Spleen (tissue), 11 donors: ENCODE results near the gene TBC1D22B. TPM values are rescaled to one million over a fixed set of nuclear protein-coding genes. Genes with fewer than 3 reads are reported as not detected.

Experiments
- DNase-seq: peaks from one replicate; pipeline ENCODE4 v3.0.0-alpha.2; 2020
- H3K27ac ChIP-seq, 8 donors: fragments of 200-600 bp; sonication (generic) in 7 of 8; 1 replicate in 4 of 8; 2 replicates in 4 of 8; pipeline versions ENCODE4 v1.5.0 to v1.8.0; 2016 to 2021; ENCODE audit warnings: inconsistent platforms in 4 of 8, mild to moderate bottlenecking in 4 of 8, moderate library complexity in 1 of 8
- H3K27me3 ChIP-seq, 7 donors: fragments of 200-600 bp; sonication (generic) in 6 of 7; replicated peaks in 1 of 7; 1 replicate in 4 of 7; 2 replicates in 3 of 7; pipeline versions ENCODE4 v1.5.0 to v1.8.0; 2016 to 2021; ENCODE audit warnings: inconsistent platforms in 3 of 7, mild to moderate bottlenecking in 1 of 7
- H3K36me3 ChIP-seq, 6 donors: fragments of 200-600 bp; sonication (generic) in 5 of 6; 1 replicate in 4 of 6; 2 replicates in 2 of 6; pipeline versions ENCODE4 v1.5.0 to v1.8.0; 2016 to 2021; ENCODE audit warnings: inconsistent platforms in 2 of 6
- H3K4me1 ChIP-seq, 6 donors: fragments of 200-600 bp; sonication (generic) in 5 of 6; 1 replicate in 3 of 6; 2 replicates in 3 of 6; pipeline versions ENCODE4 v1.5.0 to v1.8.0; 2016 to 2021; ENCODE audit warnings: inconsistent platforms in 3 of 6
- H3K4me3 ChIP-seq, 8 donors: fragments of 200-600 bp; sonication (generic) in 7 of 8; 1 replicate in 4 of 8; 2 replicates in 4 of 8; pipeline versions ENCODE4 v1.5.0 to v1.8.0; 2016 to 2021; ENCODE audit warnings: inconsistent platforms in 4 of 8, mild to moderate bottlenecking in 4 of 8, moderate library complexity in 2 of 8
- H3K9me3 ChIP-seq, 8 donors: fragments of 200-600 bp; sonication (generic) in 7 of 8; 1 replicate in 4 of 8; 2 replicates in 4 of 8; pipeline versions ENCODE4 v1.5.0 to v1.8.0; 2016 to 2021; ENCODE audit warnings: inconsistent platforms in 4 of 8
- POLR2A ChIP-seq, 3 donors: fragments of 450-650 bp; IDR thresholded peaks; one replicate each; pipeline ENCODE4 v1.5.1; 2017; ENCODE audit warnings: antibody characterized with exemption in 3 of 3, mild to moderate bottlenecking in 1 of 3
- POLR2AphosphoS5 ChIP-seq, 3 donors: sonication (generic); formaldehyde crosslinking; IDR thresholded peaks; one replicate each; pipeline ENCODE4 v1.5.1; 2017; ENCODE audit warnings: antibody characterized with exemption in 3 of 3
- WGBS, 5 donors: extraction: QIAGEN DNeasy Blood & Tissue Kit in 3 of 5; methylation state at CpG; one replicate each; pipeline versions ENCODE4 v1.1.5 to v1.1.7; 2013 to 2018; 5-methylcytosine and 5-hydroxymethylcytosine counted together
- intact Hi-C: fragments of 100-400 bp; cut with DNase I; formaldehyde crosslinking; loops from one replicate; pipeline ENCODE4 v1.15.0; 2023; ENCODE audit warnings: low total_unique reads
- polyA plus RNA-seq, 3 donors: library from polyadenylated mRNA; stranded (reverse); fragments of 200-250 nt; gene quantifications; one replicate each; pipeline ENCODE4 v1.2.1, GENCODE V29; 2013
- small RNA-seq, 4 donors: library from RNA; depleted of rRNA; stranded (forward); fragments of <200 nt; gene quantifications; one replicate each; pipeline ENCODE3, GENCODE V24; 2016
- total RNA-seq, 7 donors: library from RNA; depleted of rRNA in 3 of 7; stranded (reverse); fragments of >200 nt in 3 of 7; fragmentation: NEBNext Ultra II Directional in 4 of 7; extraction: Animal tissue kit (Norgen Biotek cat#: 25700) in 4 of 7; gene quantifications; one replicate each; pipeline versions ENCODE4 v1.1.0 to v1.2.1, GENCODE V29; 2016 to 2021
- TF ChIP-seq, protein P1 (sequence below), 11 experiments: fragments of 200-600 bp in 7 of 11; fragments of 450-650 bp in 4 of 11; sonication (generic) in 4 of 11; IDR thresholded peaks in 8 of 11; conservative IDR thresholded peaks in 3 of 11; 1 replicate in 7 of 11; 2 replicates in 4 of 11; pipeline versions ENCODE4 v1.4.0 to v1.8.0; 2016 to 2021; ENCODE audit warnings: antibody characterized with exemption in 11 of 11, inconsistent platforms in 4 of 11, mild to moderate bottlenecking in 1 of 11
- donor health status: healthy with polysubstance abuse.
- donor health status: DM: no; HTN: no; CAD: no; lungs with moderate emphysema.
- donor health status: DM: no; HTN: no; CAD: no.
- donor health status: Bipolar disorder and iron deficiency.
- donor health status: healthy.
- donor health status: DM: no; HTN: no; CAD: no.
- donor health status: DM: yes; HTN: yes; CAD: no.

TBC1D22B gene
- total and polyA plus RNA-seq, 10 donors, result 4.2 to 12.7 (median 9.4) TPM

DNA sequence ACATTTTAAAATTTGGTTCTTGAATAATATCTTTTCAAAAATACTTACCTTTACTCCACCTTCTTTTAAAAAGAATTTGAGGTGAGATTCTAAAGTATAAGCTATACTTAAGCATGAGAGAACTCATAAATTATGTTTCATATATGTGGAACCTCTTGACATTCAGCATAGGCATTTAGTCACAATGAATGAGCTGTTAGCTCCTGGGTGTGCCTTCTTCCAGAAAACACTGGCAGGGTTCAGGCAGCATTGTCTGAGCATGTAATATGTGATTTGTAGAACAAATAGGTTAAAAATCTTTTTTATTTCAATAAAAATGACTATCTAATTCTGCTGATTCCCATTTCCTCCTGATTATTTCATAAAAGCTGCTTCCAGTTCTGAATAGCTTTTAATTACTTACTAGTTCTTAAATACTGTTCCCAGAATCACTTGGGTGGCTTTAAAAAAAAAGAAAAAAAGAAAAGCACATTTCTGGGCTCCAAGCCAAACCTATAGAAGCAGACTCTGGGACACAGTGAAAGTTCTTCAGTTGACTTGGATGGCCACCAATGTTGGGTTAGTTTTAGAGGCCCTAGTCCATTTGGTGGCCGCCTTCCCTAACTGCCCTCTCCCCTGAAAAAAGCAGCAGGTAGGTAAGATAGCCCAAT is 116.4 kb downstream of the TBC1D22B start:
- intact Hi-C loops, result no loop called here
- H3K4me3 ChIP-seq, result no peak overlapping the region
- H3K27ac ChIP-seq, result no peak overlapping the region
- TF ChIP-seq POLR2AphosphoS5 (IDR thresholded peaks at IDR 0.05), result no peak
- no peak for TF ChIP-seq POLR2A (IDR thresholded peaks at IDR 0.05)
- TF ChIP-seq, protein P1, sequence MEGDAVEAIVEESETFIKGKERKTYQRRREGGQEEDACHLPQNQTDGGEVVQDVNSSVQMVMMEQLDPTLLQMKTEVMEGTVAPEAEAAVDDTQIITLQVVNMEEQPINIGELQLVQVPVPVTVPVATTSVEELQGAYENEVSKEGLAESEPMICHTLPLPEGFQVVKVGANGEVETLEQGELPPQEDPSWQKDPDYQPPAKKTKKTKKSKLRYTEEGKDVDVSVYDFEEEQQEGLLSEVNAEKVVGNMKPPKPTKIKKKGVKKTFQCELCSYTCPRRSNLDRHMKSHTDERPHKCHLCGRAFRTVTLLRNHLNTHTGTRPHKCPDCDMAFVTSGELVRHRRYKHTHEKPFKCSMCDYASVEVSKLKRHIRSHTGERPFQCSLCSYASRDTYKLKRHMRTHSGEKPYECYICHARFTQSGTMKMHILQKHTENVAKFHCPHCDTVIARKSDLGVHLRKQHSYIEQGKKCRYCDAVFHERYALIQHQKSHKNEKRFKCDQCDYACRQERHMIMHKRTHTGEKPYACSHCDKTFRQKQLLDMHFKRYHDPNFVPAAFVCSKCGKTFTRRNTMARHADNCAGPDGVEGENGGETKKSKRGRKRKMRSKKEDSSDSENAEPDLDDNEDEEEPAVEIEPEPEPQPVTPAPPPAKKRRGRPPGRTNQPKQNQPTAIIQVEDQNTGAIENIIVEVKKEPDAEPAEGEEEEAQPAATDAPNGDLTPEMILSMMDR (IDR thresholded peaks at IDR 0.05 in 8 of 11, conservative IDR thresholded peaks at IDR 0.05 in 3 of 11), result no peak
- no peaks in the 10 kb centered on the region for H3K27me3 ChIP-seq
- peaks cover 0 to 97% (median 18%) of the 10 kb centered on the region in 6 donors for H3K36me3 ChIP-seq
- no peak for DNase-seq
- no peaks in the 10 kb centered on the region for H3K9me3 ChIP-seq
- H3K4me1 ChIP-seq, result peaks cover 0 to 28% (median 12%) of the 10 kb centered on the region in 6 donors
- WGBS, 5 donors, result 91 to 100% (median 95%) methylated on average over 1 of the region's 1 CpG

DNA sequence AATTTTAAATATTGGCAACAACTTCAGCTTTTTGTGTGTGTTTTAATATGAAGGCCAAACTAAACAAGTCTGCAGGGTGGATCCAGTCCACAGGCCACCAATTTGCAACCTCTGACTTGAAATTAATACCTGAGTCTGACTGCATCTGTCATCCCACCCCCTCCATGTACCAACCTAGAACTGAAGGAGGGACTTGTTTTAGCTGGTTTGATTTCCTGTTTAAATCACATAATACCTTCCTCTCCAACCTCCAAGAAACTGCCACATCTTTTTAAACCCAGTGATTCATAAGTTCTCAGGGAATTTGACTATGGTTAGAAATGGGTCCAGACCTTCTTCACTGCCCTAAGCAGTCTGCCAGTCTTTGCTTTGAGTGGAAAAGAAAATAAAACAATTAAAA is 117.8 kb downstream of the TBC1D22B start:
- no peak for TF ChIP-seq POLR2A (IDR thresholded peaks at IDR 0.05)
- Histone ChIP-seq H3K36me3 (peaks cover 0 to 97% (median 19%) of the 10 kb centered on the region in 6 donors), H3K9me3 (no peaks in the 10 kb centered on the region), H3K27me3 (no peaks in the 10 kb centered on the region), H3K4me1 (peaks cover 0 to 16% (median 2%) of the 10 kb centered on the region in 6 donors), H3K4me3 (no peak overlapping the region), H3K27ac (peak overlapping the region in 1 of 8 donors; percentile 26)
- intact Hi-C loops, result no loop called here
- DNase-seq, result no peak

DNA sequence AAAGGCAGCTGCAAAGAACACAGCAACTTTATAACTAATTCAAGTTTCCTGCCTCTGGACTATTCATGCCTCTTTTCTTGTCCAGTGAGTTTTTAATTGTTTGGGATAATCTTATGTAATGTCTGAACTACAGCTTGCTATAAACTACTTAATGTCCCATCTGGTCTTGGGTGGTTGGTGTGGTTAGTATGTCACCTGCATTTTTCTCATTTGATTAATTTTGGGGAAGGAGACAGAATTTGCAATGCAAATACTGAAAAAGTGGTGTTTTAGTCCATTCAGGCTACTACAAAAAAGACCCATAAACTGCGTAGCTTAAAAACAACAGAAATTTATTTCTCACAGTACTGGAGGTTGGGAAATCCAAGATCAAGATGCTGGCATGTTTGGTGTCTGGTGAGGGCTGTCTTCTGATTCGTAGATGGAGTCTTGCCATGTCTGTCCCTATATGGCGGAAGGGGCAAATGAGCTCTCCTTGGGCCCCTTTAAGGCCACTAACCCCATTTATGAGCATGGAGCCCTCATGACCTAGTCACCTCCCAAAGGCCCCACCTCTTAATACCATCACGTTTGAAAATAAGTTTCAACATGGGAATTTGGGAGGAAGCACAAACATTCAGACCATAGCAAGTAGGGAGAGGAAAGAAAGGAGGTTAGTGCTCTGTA is 118.6 kb downstream of the TBC1D22B start:
- no peak overlapping the region for H3K4me3 ChIP-seq
- TF ChIP-seq, protein P1 (IDR thresholded peaks at IDR 0.05 in 8 of 11, conservative IDR thresholded peaks at IDR 0.05 in 3 of 11), result no peak
- TF ChIP-seq POLR2A (IDR thresholded peaks at IDR 0.05) (no peak), POLR2AphosphoS5 (IDR thresholded peaks at IDR 0.05) (no peak)
- H3K27me3 ChIP-seq, result no peaks in the 10 kb centered on the region
- WGBS, 5 donors, result 66 to 82% (median 74%) methylated on average over 4 of the region's 4 CpGs
- H3K36me3 ChIP-seq, result peaks cover 0 to 97% (median 21%) of the 10 kb centered on the region in 6 donors
- H3K27ac ChIP-seq, result peak overlapping the region in 4 of 8 donors; percentile 9 to 26 (median 22)
- intact Hi-C loops, result no loop called here
- no peak for DNase-seq
- no peaks in the 10 kb centered on the region for H3K9me3 ChIP-seq
- H3K4me1 ChIP-seq, result peaks cover 0 to 16% (median 2%) of the 10 kb centered on the region in 6 donors

DNA sequence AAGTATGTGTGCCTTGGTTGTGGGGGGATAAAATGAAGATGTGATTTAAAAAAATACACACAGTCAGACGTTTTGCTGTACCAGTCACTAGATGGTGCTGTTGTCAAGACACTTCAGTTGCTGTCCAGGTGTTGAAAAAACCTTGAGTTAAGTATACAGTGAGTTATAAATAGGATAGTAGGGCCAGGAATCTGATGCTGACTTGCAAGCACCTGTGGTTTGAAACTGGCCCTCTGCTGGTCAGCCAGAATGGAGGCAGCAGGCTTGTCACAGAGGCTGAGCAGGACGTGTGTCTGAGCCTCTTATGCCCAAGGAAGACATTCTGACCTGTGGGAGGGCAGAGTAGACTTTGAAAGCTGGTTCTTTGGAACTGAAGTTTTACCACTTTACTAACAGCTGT is 124.0 kb downstream of the TBC1D22B start:
- Histone ChIP-seq H3K36me3 (peaks cover 0 to 100% (median 29%) of the 10 kb centered on the region in 6 donors), H3K27ac (no peak overlapping the region), H3K27me3 (no peaks in the 10 kb centered on the region), H3K9me3 (no peaks in the 10 kb centered on the region), H3K4me3 (no peak overlapping the region), H3K4me1 (no peaks in the 10 kb centered on the region)
- DNase-seq, result no peak
- TF ChIP-seq, protein P1 (IDR thresholded peaks at IDR 0.05 in 8 of 11, conservative IDR thresholded peaks at IDR 0.05 in 3 of 11), result peak in 9 of 11 experiments; percentile 10 to 54 (median 39)
- no peak for TF ChIP-seq POLR2AphosphoS5 (IDR thresholded peaks at IDR 0.05)
- no peak for TF ChIP-seq POLR2A (IDR thresholded peaks at IDR 0.05)
- whole genome bisulfite sequencing, 5 donors, result 46 to 51% (median 50%) methylated on average over 2 of the region's 2 CpGs
- intact Hi-C loops, result no loop called here

Small RNA genes within 50 kb of the gene (small RNA-seq; reads per million reads assigned to genes)
- gene AL096712.1, result 0 reads per million in 4 donors
- 0 reads per million in 4 donors for gene RN7SL273P

Other genes starting within 250 kb of the TBC1D22B start
- gene PIM1, start 87.6 kb upstream of the TBC1D22B start, total RNA-seq, result 100 to 1,000 TPM in 3 of 7 donors, 10 to 100 TPM in 4; 34.8 to 176 (median 91.5) TPM
- 10 to 100 TPM; 22.1 to 37.3 (median 22.3) TPM for gene PIM1, start 87.6 kb upstream of the TBC1D22B start, polyA plus RNA-seq
- gene TMEM217, start 372 bp downstream of the TBC1D22B start, total RNA-seq, result 1 to 10 TPM in 1 of 7 donors, under 1 TPM in 4, not detected in 2; 0.32 to 2.3 (median 0.84) TPM
- gene TMEM217, start 372 bp downstream of the TBC1D22B start, polyA plus RNA-seq, result under 1 TPM; 0.58 to 0.91 (median 0.74) TPM
- gene RNF8, start 96.2 kb downstream of the TBC1D22B start, total RNA-seq, result 10 to 100 TPM; 11.3 to 15.6 (median 14.1) TPM
- gene RNF8, start 96.2 kb downstream of the TBC1D22B start, polyA plus RNA-seq, result 10 to 100 TPM in 1 of 3 donors, 1 to 10 TPM in 2; 8.0 to 12.4 (median 9.8) TPM
- gene CMTR1, start 175.4 kb downstream of the TBC1D22B start, total RNA-seq, result 10 to 100 TPM; 40.8 to 62.4 (median 52.3) TPM
- gene CMTR1, start 175.4 kb downstream of the TBC1D22B start, polyA plus RNA-seq, result 10 to 100 TPM; 19.4 to 27.5 (median 23.3) TPM
- 10 to 100 TPM; 11.6 to 38.4 (median 17.4) TPM for gene CCDC167, start 242.1 kb downstream of the TBC1D22B start, total RNA-seq
- 10 to 100 TPM; 26.1 to 64.8 (median 41.0) TPM for gene CCDC167, start 242.1 kb downstream of the TBC1D22B start, polyA plus RNA-seq